HG02610 (cell line): ENCODE results near the gene KRTAP10-1.

Experiments
- ATAC-seq: cut with Tn5 transposase; IDR thresholded peaks from one replicate; pipeline ENCODE4 v1.9.1; 2021; ENCODE audit warnings: mild to moderate bottlenecking, moderate library complexity; ENCODE audit not compliant: unreplicated experiment

The KRTAP10-1 gene

DNA sequence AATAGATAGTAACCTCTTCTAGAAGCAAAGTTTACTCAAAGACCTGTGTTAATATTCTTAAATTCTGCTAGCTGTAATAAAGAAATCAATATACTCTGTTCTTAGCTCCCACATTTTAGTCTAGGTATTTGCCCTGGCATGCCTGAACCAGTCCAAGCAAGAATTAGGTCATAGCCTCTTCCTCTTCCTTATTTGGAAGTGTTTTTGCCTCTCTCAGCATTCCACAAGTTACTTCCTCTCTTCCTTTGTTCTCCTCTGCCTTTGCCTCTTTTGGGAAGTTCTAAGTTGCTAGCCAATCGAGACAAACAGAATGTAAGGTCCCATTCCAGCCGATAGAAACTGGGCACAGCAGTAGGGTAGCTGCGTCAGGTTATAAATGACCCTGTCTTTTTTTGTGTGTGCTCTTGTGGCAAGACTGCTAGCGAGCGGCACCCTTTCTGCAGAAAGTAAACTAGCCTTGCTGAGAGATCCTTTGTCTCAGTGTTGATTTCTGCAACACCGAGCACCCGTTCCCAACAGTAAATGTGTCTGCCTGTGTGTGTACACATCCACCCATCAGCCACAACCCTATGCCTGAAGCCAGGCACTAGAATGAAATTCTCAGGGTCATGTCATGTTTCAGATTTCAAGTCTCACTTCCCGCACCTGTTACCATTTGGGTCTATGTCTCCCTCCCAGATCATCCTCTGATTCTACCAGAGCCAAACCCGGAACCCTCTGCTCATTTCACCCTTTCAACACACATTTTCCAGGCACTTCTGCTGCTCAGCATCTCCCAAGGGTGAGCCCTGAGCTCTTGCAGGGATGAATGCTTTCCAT lies 47.2 kb downstream of the KRTAP10-1 start:
- no peak for ATAC-seq

DNA sequence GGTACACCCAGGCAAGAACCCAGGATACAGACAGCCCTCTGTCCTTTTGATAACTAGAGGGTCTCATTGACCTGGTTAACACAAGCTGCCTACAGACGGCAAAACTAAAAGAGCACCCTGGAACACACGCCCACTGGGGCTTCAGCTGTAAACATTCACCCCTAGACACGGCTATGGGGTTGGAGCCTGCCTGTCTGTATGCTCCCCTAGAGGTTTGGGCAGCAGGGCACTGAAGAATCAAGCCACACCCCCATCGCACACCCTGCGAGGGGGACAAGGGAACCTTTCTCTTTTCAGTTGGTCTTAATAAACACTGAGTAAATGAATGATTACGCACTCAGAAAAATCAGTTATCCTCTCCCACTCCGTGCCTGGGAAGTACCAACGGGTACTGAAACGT lies 49.2 kb downstream of the KRTAP10-1 start:
- no peak for ATAC-seq

DNA sequence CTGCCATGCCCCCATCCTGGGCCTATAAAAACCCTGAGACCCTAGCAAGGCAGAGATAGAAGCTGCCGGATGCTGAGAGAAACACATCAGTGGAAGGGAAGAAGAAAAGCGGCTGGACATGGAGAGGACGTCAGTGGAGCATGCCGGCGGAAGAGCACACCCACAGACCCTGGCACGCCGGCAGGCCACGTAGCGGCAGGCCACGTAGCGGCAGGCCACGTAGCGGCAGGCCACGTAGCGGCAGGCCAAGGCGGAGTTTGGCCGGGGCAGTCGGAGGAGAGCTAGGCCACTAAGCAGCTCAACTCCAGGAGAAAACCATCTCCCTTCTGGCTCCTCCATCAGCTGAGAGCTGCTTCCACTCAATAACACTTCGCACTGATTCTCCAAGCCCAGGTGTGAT lies 49.6 kb downstream of the KRTAP10-1 start:
- no peak for ATAC-seq

DNA sequence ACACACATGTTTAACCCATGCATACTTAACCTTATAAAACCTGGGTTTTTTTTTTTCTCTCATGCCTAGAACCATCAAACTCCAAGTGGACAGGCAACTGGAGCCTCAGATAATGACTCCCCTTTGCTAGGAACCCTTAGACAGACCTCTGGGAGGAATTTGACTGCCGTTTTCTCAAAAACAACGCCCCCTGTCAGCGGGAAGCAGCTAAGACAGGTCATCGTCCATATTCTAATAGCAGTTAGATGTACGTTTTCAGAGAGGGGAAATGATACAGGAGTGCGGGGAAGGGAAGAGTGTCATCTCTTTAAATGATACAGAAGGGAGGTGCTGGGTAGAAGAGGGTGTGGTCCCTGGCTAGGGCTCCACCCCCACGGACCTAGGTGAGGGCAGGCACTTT lies 50.0 kb downstream of the KRTAP10-1 start:
- no peak for ATAC-seq
